ENCODE measurements around the gene MAN1A2.
"Not testable (repeated sequence)": the region's sequence is repeated elsewhere in the genome, so short reads cannot be mapped to it uniquely, and the experiment has no call there.

Gene MAN1A2

DNA sequence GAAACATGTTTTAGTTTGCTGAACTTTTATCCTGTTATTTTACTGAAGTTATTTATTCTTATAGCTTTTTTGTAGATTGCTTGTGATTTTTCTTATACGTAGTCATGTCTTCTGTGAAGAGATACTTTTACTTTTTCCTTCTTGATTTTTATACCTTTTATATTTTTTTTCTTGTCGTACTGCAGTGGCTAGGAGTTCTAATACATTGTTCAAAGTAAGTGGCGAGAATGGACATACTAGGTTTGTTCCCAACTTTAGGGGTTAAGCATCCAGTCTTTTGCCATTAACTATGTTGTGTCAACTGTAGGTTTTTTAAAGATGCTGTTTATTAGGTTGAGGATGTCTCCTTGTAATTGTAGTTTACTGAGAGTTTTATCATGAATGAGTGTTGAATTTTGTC lies 36.3 kb downstream of the MAN1A2 start:
- DNase-seq = no peak

DNA sequence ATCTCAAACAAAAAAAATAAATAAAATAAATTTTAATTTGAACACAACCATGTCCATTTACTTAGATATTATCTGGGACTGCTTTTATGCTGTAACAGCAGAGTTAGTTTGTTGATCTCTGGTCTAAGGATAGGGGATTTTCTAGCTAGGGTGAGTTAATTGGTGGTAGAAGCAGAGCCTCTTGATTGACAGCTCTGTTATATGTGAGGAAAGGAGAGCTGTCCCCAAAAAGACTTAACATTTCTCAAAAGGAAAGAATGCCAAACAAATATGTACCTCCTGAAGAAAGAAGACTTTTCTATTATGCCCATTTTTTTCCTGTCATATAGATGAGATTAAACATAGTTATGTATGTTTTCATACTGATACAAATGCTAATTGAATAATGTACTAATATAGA lies 37.8 kb downstream of the MAN1A2 start:
- DNase-seq = no peak

DNA sequence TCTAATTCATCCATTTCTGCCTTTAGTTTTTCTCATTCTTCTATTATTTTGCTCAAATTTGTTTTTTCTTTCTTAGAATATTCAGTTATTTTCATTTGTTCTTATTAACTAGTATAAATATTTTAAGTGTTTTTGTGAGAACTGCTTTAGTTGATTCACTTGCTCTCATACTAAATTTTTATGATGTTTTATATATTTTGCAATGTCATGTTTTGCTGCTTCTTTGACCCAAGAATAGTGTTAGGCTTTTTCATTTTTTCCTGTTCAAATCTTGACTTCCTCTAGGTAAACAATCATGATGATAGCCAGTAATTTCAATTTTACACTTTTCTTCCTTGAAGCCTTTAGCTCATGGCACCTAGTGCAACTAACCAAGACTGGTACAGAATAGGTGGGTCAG lies 45.2 kb downstream of the MAN1A2 start:
- DNase-seq = no peak

DNA sequence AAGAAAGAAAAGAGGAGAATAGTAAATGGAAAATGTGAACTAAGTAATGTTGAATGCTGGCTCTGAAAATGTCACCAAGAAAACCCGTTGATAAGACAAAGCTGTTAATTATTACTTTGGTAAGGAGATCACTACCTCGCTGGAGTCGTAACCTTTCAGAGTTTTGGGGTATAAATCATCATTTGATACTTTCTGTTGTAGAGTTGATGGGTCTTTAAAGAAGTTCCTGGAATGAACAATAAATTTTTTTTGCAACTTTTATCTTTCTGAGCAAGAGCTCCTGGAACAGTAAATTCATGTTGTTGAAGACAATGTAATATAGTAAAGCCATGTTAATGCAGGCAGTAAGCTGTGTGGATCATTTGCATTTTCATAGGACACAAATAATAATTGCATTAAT lies 46.2 kb downstream of the MAN1A2 start:
- DNase-seq = no peak

DNA sequence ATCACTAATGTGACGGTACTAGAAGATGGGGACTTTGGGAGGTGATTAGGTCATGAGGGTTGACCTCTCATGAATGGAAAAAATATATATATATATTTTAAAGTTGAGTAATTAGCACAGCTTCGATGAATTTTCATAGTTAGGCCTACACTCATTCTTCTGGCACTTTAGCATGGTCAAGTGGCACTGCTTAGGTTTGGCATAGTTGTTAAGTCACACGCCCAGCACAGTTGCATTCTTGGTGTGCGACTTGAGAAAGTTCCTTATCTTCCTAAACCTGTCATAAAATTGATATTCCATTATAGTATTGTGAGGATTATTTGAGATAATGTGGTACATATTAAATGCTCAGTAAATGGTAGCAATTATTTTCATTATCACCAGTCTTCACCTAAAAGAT lies 47.7 kb downstream of the MAN1A2 start:
- DNase-seq = no peak

DNA sequence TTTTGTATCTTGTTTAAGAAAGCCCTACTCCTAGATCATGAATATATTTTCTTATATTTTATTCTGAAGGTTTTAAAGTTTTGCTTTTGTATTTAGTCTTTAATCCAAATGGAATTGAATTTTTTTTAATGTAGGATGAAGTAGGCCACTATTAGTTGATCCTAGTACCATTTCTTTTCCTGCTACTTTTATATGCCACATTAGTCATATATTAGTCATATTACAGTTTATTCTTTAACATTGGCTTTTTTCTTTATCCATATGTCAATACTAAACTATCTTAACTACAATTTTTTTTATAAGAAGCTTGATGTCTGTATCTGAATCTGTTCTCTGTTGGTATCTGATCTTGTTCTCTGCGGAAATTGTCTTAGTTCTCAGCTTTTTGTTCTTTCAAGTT lies 48.8 kb downstream of the MAN1A2 start:
- DNase-seq = no peak

DNA sequence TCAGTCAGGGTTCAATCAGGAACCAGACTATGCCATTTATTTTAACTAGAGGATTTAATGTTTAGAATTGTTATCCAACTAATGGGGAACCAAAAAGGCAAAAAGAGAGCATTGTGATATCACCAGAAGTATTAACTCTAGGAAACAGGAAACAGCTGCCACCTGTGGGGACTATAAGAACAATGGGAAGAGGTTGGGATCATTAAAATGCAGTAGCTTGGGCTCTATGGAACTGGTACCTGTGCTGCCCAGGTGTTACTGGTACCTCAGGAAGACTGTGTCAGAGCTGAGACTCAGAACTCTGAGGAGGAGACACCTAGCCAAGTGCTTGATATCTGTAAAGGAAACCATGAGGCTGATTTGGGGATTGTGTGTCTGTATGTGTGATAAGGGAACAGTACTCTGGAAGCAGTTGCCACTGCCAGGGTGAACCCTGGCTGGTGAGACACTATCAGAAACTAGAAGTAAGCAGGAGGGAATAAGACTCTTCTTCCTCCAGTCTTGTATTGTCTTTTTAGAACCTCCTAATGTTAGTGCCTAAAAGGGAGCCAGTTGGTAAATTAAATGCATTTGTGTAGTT lies 49.4 kb downstream of the MAN1A2 start:
- no peak for DNase-seq

DNA sequence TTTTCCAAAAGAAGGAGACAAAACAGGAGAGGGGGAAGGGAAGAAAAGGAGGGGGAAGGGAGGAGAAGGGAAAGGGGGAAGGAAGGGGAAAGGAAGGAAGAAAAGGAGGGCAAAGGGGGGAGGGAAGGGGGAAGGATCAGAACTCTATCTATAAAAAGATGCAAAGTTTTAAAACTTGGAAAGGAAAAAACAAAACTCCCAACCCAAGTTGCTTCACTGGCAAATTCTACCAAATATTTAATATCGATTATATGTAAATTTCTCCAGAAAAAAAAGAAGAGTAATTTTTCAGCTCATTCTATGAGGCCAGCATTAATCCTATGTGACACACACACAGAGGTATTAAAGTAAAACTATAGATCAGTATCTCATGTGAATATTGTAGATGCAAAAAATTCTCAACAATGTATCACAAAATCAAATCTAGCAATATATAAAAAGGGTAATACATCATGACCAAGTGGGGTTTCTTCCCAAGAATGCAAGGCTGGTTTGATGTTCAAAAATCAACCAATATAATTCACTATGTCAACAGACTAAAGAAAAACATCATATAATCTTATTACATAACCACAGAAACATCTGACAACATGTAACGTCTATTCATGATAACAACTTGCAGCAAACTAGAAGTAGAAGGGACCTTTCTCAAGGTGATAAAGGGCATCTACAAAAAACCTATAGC lies 57.9 kb downstream of the MAN1A2 start:
- DNase-seq = no peak

DNA sequence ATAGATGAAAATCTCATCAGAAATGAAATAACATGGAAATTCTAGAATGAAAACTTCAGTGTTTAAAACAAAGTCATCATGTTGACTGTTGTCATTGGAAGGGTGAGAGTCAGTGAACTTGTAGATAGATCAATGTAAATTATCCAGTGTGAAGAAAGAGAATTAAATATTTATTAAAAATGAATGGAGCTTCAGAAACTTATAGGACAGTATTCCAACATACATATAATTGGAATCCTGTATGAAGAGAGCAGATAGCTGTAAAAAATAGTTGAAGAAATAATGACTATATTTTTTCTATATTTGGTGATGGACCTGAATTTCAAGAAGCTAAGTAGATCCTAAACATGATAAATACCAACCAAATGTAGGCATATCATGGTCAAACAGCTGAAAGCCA lies 60.0 kb downstream of the MAN1A2 start:
- no peak for DNase-seq

DNA sequence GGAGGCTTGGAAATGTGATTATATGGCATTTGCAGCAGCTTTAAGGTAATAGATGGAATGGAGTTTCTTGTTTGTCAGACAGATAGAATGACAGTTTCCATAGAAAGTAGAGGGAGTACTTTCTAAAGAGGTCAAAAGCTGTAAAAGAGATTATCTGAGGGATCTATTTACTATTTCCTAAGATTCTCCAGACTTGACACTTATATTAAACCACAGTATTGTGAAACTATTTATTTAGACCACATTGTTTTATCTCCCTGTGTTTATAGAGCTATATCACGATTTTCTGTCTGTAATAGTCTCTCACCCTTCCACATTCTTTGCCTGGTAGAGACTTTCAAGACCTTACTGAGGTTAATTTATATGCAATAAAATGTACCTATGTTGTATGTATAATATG lies 66.7 kb downstream of the MAN1A2 start:
- DNase-seq = no peak

DNA sequence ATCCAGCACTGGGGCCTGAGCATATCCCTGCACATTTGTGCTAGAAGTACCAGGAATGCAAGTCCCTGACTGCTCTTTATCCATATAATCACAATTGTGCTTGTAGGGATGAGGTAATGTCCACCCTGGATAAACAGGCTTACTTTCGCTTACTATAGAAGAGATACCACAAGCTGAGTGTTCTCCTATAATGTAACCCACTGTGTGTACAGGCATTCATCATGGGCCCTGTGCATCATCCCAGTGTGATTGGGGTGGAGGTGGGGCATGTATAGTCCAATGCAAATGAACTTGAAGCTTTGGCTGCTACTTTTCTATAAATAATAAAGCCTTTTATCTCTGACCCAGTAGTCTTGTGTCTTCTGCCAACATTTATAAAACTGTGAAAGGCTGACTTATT lies 69.3 kb downstream of the MAN1A2 start:
- no peak for DNase-seq

DNA sequence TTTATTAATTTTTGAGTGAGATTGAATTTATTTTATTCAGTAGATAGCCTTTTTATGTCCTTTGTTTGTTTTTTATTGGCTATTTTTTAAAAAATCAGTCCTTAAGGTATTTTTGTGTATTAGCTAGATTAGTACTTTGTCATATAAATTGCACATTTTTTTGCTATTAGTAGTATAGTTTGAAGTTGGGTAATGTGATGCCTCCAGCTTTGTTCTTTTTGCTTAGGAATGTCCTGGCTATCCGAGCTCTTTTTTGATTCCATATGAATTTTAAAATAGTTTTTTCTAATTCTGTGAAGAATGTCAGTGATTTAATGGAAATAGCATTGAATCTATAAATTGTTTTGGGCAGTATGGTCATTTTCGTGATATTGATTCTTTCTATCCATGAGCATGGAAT lies 80.4 kb downstream of the MAN1A2 start:
- no peak for DNase-seq

DNA sequence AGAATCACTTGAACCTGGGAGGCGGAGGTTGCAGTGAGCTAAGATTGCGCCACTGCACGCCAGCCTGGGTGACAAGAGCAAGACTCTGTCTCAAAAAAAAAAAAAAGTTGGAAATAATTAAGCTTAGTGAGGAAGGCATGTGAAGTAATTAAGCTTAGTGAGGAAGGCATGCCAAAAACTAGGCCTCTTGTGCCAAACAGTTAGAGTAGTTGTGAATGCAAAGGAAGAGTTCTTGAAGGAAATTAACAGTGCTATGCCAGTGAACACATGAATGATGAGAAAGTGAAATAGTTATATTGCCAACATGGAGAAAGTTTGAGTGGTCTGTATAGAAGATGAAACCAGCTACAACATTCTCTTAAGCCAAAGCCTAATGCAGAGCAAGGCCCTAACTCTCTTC lies 85.0 kb downstream of the MAN1A2 start:
- DNase-seq = no peak

DNA sequence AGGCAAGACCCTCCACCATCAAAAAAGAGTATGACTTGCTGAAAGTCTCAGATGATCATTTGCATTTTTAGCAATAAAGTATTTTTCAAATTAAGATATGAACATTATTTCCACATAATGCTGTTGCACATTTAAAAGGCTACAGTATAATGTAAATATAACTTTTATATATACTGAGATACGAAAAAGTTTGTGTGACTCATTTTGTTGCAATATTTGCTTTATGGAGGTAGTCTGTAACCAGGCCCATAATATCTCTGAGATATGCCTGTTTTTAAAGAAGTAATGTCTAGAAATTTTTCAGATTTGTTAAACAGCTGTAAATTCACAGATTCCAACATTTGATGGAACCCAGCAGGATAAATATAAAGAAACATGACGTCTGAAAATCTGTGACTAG lies 86.7 kb downstream of the MAN1A2 start:
- no peak for DNase-seq

DNA sequence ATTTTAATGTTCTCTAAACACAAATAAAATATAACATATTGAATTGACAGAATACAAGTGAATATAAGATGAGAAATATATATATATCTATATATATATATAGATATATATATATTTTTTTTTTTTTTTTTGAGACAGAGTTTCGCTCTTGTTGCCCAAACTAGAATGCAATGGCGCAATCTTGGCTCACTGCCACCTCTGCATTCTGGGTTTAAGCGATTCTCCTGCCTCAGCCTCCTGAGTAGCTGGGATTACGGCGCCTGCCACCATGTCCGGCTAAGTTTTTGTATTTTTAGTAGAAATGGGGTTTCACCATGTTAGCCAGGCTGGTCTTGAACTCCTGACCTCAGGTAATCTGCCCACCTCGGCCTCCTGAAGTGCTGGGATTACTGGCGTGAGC lies 91.2 kb downstream of the MAN1A2 start:
- not testable (repeated sequence) for DNase-seq

DNA sequence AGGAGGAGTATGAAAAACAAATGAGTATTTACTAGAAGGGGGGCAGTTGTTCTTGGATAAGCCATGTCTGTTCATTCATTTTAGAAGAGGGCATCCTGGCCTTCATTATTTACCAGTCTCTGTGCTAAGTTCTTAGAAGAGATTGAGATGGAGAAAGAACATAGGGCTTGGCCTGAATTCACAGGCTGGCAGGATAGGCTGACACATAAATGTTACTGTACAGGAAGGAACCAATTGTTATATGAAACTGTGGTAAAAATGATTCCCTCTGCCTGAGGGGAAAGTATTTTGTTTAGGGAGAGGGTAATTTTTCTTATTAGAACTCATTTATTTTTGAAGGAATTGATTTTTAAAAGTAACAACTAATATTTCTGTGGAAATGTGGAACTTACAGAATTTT lies 99.5 kb downstream of the MAN1A2 start:
- DNase-seq = no peak

DNA sequence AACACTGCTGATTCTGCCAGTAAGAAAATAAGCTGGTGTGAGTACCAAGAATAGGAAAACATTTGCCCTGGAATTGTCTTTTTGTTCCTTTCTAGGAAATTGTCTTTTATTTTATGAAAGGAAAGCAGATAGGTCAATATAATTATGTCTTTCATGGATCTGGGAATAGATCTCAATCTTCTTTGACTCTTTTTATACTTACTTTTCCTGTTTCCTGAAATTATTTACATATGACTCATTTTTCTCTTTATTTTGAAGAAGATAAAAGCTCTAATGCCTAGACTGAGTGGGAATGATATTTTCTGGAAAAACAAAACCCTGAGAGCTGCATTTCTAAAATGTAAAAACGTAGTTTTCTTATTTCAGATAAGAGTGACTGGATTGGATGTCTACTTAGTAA lies 100.1 kb downstream of the MAN1A2 start:
- DNase-seq = no peak

DNA sequence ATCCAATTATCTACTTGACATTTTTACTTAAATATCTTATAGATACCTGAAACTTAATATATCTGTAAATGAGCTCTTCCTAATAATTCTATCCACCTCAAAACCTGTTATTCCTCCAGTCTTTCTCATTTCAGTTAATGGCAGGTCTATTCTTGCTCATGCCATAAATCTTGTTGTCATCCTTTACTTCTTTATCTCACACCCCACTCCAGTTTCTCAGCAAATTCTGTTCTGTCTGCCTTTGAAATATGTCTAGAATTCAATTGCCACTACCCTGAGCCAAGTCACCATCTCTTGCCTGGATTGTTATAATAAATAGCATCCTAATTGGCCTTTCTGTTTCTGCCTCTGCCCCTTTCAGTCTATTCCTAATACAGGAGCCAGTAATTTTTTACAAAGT lies 105.8 kb downstream of the MAN1A2 start:
- no peak for DNase-seq

DNA sequence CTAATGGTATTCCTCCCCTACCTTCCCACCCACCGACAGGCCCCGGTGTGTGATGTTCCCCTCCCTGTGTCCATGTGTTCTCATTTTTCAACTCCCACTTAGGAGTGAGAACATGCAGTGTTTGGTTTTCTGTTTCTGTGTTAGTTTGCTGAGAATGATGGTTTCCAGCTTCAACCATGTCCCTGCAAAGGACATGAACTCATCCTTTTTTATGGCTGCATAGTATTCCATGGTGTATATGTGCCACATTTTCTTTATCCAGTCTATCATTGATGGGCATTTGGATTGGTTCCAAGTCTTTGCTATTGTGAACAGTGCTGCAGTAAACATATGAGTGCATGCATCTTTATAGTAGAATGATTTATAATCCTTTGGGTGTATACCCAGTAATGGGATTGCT lies 108.2 kb downstream of the MAN1A2 start:
- not testable (repeated sequence) for DNase-seq

DNA sequence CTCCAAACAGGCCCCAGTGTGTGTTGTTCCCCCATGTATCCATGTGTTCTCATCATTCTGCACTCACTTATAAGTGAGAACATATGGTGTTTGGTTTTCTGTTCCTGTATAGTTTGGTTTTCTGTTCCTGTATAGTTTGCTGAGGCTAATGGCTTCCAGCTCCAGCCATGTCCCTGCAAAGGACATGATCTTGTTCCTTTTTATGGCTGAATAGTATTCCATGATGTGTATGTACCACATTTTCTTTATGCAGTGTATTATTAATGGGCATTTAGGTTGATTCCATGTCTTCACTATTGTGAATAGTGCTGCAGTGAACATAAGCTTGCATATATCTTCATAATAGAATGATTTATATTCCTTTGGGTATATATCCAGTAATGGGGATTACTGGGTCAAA lies 111.8 kb downstream of the MAN1A2 start:
- DNase-seq = no peak

DNA sequence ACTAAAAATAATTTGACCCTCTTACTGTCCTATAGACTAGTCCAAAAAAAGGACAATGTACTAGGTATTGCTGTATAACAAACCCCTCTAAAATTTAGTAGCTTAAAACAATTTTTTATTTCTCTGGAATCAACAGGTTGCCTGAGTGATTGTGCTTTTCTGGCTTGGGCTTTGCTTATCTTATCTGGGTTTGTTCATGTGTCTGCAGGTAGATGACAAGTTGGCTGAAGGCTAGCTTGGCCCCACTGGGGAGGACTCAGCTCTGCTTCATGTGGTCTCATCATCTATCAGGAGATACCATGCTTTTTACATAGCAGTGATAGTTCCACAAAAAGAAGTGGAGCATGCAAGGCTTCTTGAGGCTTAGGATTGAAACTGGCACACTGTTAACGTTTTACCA lies 114.2 kb downstream of the MAN1A2 start:
- no peak for DNase-seq

DNA sequence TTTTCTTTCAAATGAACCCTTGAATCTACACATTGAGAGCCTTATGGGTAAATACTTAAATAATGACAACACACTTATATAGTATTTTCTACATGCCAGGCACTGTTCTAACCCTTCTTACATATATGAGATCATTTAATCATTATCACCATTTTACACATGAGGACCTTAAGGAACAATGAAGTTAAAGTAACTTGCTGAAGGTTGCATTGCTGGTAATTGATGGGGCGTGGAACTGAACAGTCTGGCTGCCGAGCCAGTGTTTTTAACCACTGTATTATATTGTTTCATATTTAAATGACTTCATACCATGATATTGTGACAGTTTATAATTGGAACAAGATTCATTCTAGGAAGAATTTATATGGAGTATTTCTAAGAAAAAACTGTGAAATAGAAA lies 126.7 kb downstream of the MAN1A2 start:
- DNase-seq = no peak

DNA sequence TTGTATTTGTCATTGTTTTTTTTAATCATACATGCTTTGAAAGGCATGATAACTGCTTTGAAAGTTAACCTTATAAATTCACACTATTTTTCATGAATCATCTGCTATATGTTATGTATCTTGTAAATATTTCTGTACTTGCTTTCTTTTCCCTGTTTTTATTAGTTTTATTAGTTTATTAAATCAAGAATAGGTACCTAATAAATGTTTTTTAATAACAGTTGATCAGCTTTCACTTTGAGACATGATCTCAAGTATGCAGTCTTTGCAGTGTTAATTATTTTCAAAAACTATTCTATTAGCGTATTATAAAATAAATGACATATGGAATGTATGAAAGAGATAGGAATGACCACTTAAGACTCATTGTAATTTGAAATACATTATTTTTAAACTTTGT lies 127.8 kb downstream of the MAN1A2 start:
- DNase-seq = no peak

DNA sequence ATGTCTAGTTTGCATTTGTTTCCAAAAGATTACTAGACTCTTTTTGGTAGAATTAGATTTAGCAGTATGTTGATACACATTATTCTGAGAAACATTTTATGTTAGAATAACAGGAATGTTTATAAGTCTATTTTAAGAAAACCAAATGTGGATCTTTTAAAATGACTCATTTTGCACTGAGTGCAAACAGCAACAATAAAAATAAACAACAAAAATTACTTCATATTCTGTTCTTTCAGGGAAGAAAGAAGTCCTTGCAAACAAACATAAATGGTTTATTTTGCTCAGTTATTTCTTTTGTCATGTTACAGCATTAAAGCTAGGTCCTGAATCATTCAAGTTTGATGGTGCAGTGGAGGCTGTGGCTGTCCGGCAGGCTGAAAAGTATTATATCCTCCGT lies 131.8 kb downstream of the MAN1A2 start:
- DNase-seq = no peak

DNA sequence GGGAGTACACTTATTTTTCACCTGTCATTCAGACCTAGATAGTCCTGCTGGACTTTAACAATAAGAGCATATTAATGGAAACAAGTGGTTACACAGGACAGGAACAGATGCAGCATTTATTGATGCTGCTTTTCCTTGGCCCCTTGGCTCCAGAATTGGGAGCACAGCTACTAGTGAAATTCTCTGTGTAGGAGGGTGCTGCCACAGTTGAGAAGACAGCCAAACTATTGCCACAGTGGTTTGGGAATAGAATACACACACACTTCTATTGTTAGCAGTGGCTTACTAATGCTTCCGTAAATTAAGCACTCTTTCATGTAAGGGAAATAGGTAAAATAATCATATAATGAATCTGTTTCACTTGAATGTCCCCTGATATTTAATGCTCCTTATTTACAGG lies 133.3 kb downstream of the MAN1A2 start:
- no peak for DNase-seq

Measured in SHP77 (cell line).